Right atrium auricular region (tissue), 2 donors: ENCODE data around the gene PUM1. TPM values are rescaled to one million over a fixed set of nuclear protein-coding genes. Genes with fewer than 3 reads are reported as not detected.

Experiments
- DNase-seq: peaks from one replicate; pipeline ENCODE4 v3.0.0-alpha.2; 2019; ENCODE audit warnings: low spot score
- H3K27ac ChIP-seq, 2 donors: fragments of 200-600 bp; sonication (generic); 1 replicate in 1 of 2; 2 replicates in 1 of 2; pipeline ENCODE4 v1.5.1; 2016 to 2019
- H3K27me3 ChIP-seq, 2 donors: fragments of 200-600 bp; sonication (generic); one replicate each; pipeline versions ENCODE4 v1.5.1 to v1.6.0; 2017 to 2019
- H3K36me3 ChIP-seq: fragments of 200-600 bp; sonication (generic); one replicate; pipeline ENCODE4 v1.5.1; 2016
- H3K4me1 ChIP-seq, 2 donors: fragments of 200-600 bp; sonication (generic); one replicate each; pipeline versions ENCODE4 v1.5.1 to v1.6.0; 2017 to 2019
- H3K4me3 ChIP-seq, 2 donors: fragments of 200-600 bp; sonication (generic); 1 replicate in 1 of 2; 2 replicates in 1 of 2; pipeline ENCODE4 v1.5.1; 2017 to 2019; ENCODE audit warnings: mild to moderate bottlenecking in 1 of 2, moderate library complexity in 1 of 2
- H3K9me3 ChIP-seq, 2 donors: fragments of 200-600 bp; sonication (generic); one replicate each; pipeline ENCODE4 v1.5.1; 2019
- total RNA-seq, 2 donors: library from RNA; depleted of rRNA; stranded (reverse); fragments of >200 nt; gene quantifications; one replicate each; pipeline ENCODE4 v1.1.0, GENCODE V29; 2016
- TF ChIP-seq, protein P1 (sequence below), 2 donors: fragments of 200-600 bp; sonication (generic); IDR thresholded peaks; one replicate each; pipeline ENCODE4 v1.5.1; 2019; ENCODE audit warnings: antibody characterized with exemption in 2 of 2

The PUM1 gene
- total RNA-seq, 2 donors from 2014 or later: 51.2 to 68.8 TPM

DNA sequence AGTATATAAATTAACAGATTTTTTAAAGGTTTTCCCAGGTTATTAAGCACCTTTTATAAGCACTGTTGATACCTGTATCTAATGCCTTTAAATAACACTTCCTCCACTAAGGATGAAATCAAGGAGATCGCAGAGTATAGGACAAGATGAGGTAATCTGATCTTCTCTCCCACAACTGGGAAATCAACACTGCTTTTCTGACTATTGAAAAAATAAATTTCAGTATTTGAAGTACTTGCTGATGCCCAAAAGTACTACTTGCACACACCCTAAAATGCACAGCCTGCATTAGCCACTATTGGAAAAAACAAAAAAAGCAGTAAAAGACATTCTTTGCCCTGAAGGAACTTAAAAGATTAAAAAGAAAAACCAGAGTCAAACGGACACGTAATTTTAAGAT is 48.6 kb downstream of the PUM1 start:
- DNase-seq: no peak
- Histone ChIP-seq H3K27me3 (no peaks in the 10 kb centered on the region), H3K36me3 (no peaks in the 10 kb centered on the region), H3K27ac (no peak overlapping the region), H3K4me1 (peaks cover 0 to 50% of the 10 kb centered on the region in 2 donors), H3K4me3 (no peak overlapping the region), H3K9me3 (no peaks in the 10 kb centered on the region)
- TF ChIP-seq, protein P1, sequence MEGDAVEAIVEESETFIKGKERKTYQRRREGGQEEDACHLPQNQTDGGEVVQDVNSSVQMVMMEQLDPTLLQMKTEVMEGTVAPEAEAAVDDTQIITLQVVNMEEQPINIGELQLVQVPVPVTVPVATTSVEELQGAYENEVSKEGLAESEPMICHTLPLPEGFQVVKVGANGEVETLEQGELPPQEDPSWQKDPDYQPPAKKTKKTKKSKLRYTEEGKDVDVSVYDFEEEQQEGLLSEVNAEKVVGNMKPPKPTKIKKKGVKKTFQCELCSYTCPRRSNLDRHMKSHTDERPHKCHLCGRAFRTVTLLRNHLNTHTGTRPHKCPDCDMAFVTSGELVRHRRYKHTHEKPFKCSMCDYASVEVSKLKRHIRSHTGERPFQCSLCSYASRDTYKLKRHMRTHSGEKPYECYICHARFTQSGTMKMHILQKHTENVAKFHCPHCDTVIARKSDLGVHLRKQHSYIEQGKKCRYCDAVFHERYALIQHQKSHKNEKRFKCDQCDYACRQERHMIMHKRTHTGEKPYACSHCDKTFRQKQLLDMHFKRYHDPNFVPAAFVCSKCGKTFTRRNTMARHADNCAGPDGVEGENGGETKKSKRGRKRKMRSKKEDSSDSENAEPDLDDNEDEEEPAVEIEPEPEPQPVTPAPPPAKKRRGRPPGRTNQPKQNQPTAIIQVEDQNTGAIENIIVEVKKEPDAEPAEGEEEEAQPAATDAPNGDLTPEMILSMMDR (IDR thresholded peaks at IDR 0.05): no peak

DNA sequence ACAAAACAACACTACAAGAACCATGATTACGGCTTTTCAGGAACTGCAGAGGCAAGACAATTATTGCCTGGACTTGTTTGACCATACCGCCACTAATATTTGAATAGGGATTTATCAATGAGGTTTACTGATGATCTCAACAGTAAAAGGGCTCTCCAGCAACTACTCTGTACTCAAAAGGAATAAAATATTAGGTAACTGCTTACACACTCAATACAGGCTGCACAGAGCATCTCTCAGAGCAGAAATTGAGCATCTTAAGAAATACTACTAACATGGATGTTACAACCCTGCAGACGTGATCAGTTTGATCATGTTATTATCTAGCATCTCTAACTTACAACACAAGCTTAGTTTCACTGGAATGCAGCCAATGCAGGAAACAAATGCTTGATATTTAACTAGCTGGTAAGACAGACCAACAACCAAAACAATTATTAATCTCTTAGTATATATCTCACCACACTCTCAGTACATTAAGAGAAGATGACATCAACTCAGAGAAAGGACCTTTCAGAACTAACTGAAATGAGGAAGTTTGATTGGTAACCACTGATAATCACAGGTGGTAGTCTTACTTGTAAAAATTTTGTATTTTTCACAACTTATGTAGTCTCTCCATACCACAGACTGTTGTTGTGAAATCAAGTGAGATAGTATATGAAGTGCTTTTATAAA is 52.2 kb downstream of the PUM1 start:
- H3K36me3 ChIP-seq: no peaks in the 10 kb centered on the region
- H3K4me1 ChIP-seq: peaks cover 0 to 46% of the 10 kb centered on the region in 2 donors
- no peak overlapping the region for H3K4me3 ChIP-seq
- no peaks in the 10 kb centered on the region for H3K27me3 ChIP-seq
- no peaks in the 10 kb centered on the region for H3K9me3 ChIP-seq
- no peak for DNase-seq
- no peak overlapping the region for H3K27ac ChIP-seq
- TF ChIP-seq, protein P1 (IDR thresholded peaks at IDR 0.05): no peak

DNA sequence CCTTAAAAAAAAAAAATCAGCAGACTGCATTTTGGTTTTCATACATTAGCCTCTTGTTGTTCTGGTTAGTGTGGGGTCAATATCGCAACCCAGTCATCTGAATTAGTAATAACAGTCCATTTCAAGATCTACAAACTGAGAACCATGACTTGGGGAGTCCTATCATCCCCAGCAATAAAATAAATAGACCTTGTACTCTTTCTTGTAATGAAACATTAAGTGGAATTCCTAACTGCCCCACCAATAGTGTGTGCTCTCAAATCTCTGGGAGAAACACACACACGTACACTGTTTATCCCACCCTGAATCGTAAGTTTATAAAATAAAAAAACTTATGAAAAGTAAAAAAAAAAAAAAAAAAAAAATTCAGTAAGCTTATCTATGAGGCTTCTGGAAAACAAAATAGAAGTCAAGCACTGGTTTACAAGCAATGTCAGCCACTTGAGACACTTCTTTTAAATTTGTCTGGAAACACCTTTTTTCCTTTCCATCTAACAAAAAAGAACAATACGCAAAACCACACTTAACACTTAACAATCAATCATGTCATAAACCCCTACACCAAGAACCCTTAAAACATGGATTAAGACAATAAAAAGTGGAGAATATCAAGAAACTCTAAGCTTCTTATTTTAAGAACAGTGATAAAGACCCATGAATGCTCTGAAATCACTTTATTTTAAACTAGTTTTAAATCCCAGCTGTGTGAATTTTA is 53.1 kb downstream of the PUM1 start:
- no peaks in the 10 kb centered on the region for H3K9me3 ChIP-seq
- TF ChIP-seq, protein P1 (IDR thresholded peaks at IDR 0.05): no peak
- no peak overlapping the region for H3K27ac ChIP-seq
- no peaks in the 10 kb centered on the region for H3K36me3 ChIP-seq
- no peak for DNase-seq
- H3K4me3 ChIP-seq: no peak overlapping the region
- H3K4me1 ChIP-seq: peaks cover 0 to 47% of the 10 kb centered on the region in 2 donors
- H3K27me3 ChIP-seq: no peaks in the 10 kb centered on the region

DNA sequence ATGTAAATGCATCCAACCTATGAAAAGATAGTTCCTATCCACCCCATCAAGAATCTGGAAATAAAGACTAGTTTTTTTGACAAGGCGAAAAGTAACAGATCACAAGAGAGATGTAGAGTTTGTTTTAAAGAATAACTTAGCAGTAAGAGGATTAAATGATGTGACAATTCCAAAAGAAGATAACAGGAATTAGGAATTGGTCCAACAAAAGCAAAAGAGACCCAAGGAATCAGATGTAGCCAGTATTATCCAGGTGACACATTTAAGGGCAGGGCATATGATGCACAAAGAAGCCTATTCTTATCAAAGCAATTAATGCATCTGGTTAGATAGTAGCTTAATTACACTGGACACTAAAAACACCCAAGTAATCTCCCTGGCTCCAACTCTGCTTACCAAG is 53.8 kb downstream of the PUM1 start:
- no peak overlapping the region for H3K27ac ChIP-seq
- no peaks in the 10 kb centered on the region for H3K27me3 ChIP-seq
- H3K4me3 ChIP-seq: no peak overlapping the region
- TF ChIP-seq, protein P1 (IDR thresholded peaks at IDR 0.05): no peak
- peaks cover 0 to 52% of the 10 kb centered on the region in 2 donors for H3K4me1 ChIP-seq
- H3K36me3 ChIP-seq: no peaks in the 10 kb centered on the region
- H3K9me3 ChIP-seq: no peaks in the 10 kb centered on the region
- DNase-seq: no peak

DNA sequence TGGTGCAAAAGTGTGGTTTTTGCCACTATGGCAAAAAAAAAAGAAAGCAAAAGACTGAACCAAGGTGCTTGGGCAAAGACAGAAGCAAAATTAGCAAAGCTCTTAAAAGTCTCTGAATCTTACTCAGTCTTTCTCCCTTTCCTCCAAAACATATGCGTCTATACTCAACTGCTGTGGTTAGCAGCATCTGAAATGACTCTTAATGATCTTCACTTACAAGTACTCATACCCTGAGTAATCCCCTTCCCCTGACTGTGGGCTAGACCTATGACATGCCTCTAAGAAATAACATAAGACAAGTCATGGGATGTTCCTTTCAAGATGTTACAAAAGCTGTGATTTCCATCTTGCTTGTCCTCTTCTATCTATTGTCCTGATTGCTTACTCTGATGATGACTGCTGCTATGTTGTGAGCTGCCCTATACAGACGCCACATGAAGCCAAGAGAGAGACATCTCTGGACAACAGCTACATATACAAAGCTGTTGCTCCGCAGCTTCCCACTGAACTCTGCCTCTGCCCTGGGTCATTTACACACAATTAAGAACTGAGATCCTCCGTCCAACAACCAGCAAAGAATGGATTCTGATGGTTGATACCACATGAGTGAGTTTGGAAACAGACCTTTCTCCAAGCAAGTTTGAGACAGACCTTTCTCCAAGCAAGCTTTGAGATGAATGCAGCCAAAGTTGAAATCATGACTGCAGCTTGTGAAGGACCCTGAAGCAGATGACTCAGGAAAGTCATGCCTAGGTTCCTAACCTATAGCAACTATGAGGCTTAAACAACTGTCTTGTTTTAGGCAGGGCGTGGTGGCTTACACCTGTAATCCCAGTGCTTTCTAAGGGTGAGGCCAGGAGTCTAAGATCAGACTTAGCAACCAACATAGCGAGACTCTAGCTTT is 55.2 kb downstream of the PUM1 start:
- peaks cover 0 to 58% of the 10 kb centered on the region in 2 donors for H3K4me1 ChIP-seq
- TF ChIP-seq, protein P1 (IDR thresholded peaks at IDR 0.05): no peak
- H3K9me3 ChIP-seq: no peaks in the 10 kb centered on the region
- no peak overlapping the region for H3K4me3 ChIP-seq
- no peaks in the 10 kb centered on the region for H3K27me3 ChIP-seq
- no peak overlapping the region for H3K27ac ChIP-seq
- DNase-seq: no peak
- no peaks in the 10 kb centered on the region for H3K36me3 ChIP-seq
